Globus pallidus (tissue), 1 donor: ENCODE results near the gene CYP4A11.
A peak's percentile ranks its signal among the peaks of the same experiment; 100 is the strongest.
"Not testable (repeated sequence)": the region's sequence is repeated elsewhere in the genome, so short reads cannot be mapped to it uniquely, and the experiment has no call there.

ENCODE experiments used
- DNase-seq: peaks from one replicate; pipeline ENCODE4 v3.0.0-alpha.2; 2015; ENCODE audit warnings: low spot score

The CYP4A11 gene, protein sequence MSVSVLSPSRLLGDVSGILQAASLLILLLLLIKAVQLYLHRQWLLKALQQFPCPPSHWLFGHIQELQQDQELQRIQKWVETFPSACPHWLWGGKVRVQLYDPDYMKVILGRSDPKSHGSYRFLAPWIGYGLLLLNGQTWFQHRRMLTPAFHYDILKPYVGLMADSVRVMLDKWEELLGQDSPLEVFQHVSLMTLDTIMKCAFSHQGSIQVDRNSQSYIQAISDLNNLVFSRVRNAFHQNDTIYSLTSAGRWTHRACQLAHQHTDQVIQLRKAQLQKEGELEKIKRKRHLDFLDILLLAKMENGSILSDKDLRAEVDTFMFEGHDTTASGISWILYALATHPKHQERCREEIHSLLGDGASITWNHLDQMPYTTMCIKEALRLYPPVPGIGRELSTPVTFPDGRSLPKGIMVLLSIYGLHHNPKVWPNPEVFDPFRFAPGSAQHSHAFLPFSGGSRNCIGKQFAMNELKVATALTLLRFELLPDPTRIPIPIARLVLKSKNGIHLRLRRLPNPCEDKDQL

DNA sequence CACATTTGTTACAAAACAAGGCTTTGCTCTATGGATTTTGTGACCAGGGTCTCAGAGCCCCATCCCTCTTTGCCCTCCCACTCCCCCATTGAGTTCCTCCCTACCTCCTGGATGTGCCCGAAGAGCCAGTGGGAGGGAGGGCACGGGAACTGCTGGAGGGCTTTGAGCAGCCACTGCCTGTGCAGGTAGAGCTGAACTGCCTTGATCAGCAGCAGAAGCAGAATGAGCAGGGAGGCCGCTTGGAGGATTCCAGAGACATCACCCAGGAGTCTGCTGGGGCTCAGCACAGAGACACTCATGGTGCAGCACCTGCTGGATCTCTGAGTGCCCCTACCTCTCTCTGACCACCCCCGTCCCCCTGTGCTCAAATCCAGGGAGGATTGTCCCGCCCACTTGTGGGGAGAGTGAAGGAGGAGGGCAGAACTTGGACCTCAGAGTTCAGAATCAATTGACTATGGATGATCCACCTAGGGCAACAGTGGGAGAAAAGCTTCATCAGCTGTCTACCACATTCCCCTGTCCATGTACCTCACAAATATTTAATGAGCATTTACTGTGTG is at the start of gene CYP4A11:
CYP4A11 (minus strand) TSS at position 342 of the 560 bp plus-strand sequence; CDS start at position 299, 43 bp downstream.
- no peak for DNase-seq

DNA sequence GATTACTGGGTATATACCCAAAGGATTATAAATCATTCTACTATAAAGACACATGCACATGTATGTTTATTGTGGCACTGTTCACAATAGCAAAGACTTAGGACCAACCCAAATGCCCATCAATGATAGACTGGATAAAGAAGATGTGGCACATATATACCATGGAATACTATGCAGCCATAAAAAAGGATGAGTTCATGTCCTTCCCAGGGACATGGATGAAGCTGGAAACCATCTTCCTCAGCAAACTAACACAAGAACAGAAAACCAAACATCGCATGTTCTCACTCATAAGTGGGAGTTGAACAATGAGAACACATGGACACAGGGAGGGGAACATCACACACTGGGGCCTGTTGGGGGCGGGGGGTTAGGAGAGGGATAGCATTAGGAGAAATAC is 49.3 kb upstream of the CYP4A11 start:
- DNase-seq = not testable (repeated sequence)

DNA sequence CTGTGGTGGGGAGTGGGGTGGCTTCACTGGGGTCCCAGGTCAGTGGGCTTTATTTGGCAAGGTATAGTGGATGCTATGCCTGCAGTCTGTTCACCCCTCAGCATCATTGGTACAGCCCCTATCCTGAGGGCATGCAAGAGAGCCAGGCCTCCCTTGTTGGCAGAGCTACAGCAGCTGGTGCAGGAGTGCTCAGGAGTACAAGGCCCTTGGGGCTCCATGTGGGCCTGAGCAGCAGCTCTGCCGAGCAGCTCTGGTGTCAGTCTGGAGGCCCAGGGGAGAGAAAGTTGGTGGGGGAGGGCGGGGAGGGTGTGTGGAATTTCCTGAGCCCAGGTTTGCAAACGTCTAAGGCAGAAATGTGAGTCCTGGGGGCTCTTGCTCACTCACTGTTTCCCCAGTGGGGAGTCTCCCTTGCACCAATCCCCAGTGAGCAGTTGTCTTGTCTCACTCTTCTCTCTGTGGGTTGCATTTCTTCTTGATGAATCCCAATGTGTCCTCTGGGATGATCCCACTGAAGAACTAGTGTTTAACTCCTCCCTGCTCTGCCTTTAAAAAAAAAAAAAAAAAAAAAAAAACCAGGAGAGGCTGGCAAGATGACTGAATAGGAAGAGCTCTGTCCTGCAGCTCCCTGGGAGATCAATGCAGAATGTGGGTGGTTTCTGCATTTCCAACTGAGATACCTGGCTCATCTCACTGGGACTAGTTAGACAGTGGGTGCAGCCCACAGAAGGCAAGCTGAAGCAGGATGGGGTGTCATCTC is 42.7 kb upstream of the CYP4A11 start:
- DNase-seq = no peak

DNA sequence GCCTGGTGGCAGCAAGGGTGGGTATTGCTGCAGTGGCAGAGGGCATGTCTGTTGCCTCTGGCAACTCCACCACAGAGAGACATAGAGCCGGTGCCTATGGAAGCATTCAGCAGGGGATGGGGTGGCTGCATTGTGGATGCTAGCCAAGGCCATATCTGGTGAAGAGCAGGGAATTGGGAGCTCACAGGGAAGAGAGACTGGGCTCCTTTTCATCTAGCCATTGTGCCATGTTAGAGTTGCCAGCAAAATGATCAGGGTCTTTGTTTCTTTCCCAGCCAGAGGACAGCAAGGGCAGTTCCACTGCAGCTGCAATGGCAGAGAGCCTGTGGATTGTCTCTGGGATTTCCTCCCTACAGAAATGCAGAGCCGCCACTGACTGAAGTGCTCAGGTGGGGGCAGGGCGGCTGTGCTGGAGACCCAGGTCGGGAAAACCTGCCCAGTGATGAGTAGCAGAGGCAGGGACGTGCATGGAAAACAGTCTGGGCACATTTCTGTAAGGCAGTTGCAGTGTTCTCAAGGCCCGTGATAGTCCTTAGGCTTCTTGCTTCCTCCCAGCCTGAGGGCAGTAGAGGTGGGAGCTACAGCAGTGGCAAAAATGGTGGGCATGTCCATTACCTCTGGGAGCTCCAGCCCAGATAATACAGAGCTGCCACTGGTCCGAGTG is 42.0 kb upstream of the CYP4A11 start:
- peak; percentile 1 for DNase-seq

DNA sequence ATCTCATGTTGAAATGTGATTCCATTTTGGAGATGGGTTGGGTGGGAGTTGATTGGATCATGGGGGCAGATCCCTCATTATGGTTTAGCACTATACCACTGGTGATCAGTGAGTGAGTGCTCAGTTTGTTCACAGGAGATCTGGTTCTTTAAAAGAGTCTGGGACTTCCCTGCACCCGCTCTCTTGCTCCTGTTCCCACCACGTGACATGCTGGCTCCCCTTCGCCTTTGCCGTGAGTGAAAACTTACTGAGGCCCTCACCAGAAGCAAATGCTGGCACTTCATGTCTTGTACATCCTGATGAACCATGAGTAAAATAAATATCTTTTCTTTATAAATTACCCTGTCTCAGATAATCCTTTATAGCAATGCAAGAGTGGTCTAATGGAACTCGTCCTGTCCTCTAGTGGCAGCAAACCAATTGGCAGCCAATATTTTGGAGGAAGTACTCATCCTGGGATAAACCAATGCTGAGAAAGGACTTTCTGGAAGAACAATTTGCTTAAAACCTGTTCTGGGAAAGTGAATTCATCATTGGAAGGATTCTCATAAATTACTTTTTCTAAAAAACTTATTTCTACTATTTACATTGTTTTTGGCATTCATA is 27.8 kb upstream of the CYP4A11 start:
- DNase-seq = no peak

DNA sequence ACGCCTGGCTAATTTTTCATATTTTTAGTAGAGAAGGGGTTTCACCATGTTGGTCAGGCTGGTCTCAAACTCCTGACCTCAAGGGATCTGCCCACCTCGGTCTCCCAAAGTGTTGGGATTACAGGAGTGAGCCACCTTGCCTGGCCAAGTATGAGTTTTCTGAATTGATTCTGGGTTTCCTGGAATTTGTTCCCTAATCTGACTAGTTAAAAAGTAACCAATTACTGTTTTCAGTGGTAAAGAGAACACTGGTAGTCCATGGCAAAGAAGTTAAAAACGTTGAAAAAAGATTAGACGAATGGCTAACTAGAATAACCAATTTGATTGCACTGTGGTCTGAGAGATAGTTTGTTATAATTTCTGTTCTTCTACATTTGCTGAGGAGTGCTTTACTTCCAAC is 21.0 kb upstream of the CYP4A11 start:
- not testable (repeated sequence) for DNase-seq

DNA sequence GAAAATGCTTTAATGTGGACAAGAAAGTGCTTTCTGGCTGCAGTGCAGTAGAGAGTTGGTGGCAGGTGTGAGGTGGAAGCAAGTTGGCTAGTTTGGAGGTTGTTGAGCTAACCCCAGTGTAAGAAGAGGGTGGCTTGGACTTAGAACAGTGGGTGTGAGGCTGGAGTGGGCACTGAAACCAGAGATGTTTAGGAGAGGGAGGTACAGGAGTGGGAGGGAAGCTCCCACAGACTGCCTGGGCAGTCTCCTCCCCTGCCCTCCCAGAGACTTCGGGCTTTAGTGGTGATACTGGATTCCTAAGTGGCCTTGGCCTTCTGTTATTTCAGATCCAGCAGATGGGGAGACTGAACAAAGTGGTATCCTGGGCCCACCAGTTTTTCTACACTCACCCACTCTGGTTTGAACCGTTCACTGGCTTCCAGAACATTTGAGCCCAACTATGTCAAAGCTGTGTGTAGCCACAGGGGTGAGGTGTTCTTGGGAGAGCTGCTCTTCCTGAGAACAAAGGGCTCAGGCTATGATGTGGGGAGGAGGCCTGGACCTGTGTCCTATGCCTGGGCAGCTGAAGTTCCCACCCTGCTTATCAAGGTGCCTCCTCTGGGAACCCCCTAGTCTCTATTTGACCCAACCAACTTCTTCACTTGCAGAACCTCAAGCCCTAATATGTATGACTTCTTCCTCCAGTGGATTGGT is 19.9 kb upstream of the CYP4A11 start:
- DNase-seq = no peak

DNA sequence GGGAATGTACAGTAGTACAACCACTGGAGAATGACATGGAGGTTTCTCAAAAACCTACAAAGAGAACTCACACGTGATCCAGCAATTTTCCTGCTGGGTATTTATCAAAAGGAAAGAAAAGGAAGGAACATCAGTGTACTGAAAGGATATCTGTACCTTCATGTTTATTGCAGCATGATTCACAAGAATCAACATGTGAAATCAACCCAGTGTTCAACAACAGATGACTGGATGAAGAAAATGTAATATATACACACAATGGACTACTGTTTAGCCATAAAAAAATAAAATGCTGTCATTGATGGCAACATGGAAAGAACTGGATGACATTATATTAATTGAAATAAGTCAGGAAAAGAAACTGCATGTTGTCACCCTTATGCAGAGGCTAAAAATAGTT is 19.0 kb upstream of the CYP4A11 start:
- DNase-seq = no peak

DNA sequence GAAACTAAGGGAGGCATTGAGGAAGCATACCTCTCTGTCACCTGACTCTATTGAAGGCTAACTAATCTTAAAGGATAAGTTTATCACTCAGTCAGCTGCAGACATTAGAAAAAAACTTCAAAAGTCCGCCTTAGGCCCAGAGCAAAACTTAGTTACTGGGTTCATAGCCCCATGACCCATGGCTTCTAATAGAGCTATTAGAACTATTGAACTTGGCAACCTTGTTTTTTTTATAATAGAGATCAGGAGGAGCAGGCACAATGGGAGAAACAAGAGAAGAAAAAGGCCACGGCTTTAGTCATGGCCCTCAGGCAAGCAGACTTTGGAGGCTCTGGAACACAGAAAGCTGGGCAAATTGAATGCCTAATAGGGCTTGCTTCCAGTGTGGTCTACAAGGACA is 13.8 kb upstream of the CYP4A11 start:
- not testable (repeated sequence) for DNase-seq

DNA sequence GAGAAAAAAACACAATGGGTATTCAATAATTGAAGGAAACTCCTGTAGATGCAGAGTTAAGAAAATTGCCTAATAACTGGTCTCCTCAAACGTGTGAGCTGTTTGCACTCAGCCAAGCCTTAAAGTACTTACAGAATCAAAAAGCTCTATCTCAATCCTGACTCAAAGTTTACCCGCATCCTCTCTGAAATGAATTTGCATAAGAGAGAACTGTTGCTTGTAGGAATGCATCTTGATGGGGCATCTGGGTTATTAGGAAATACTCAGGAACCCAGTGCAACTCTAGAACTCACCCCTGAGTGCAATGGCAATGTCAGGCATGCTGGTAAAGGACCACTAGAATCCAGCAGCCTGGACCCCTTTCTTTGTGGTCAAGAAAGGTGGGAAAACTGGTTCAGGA is 12.6 kb upstream of the CYP4A11 start:
- DNase-seq = not testable (repeated sequence)

DNA sequence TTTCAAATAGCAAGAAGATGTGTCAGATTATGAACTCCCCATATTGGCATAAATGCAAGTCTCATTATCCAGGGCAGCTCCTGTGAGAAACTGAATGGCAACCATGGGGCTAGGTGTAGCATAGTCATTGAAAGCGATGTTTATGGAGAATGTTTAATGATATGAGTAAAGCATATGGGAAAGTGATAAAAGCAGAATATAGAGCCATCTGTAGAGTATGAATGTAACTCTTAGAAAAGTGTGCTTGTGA is 8.1 kb upstream of the CYP4A11 start:
- not testable (repeated sequence) for DNase-seq

DNA sequence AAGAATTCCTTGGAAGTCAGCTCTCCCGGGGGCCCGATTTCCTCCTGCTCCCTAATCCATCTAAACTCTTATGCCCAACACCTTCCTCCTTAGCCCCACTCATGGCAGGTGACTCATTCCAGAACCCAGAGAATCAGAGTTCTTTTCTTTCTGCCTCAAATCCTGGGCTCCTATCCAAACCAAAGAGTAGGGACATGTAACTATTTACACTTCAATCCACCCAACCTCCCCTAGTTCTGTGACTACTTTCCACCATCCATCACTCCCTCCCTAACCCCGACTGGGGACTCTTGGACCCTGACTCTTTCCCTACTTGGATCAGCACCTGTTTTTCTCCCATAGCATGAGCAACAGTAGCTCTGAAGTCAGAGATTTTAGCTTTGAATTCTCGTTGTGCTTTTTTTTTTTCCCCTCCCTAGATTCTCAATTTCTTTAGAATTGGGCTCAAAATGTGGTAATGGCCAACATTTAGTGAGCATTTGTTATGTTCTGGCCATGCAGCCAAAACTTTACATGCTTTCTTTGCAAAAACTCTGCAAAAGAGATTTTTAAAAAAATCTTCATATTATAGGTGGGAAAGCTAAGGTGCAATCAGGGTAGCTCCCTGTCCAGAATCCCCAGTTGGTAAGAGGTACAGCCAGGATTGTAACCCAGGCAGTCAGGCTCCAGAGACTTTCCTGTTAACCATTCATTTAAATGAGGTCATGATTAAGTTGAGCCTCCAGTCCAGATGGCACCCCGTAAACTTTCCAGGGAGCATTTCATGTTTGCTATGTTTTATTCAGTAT is 7.5 kb upstream of the CYP4A11 start:
- no peak for DNase-seq

DNA sequence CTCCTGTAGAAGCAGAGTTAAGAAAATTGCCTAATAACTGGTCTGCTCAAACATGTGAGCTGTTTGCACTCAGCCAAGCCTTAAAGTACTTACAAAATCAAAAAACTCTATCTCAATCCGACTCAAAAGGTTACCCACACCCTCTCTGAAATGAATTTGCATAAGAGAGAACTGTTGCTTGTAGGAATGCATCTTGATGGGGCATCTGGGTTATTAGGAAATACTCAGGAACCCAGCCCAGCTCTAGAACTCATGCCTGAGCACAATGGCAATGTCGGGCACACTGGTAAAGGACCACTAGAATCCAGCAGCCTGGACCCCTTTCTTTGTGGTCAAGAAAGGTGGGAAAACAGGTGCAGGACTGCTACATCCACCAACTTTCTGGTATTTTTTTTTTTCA is 6.4 kb upstream of the CYP4A11 start:
- DNase-seq = not testable (repeated sequence)

DNA sequence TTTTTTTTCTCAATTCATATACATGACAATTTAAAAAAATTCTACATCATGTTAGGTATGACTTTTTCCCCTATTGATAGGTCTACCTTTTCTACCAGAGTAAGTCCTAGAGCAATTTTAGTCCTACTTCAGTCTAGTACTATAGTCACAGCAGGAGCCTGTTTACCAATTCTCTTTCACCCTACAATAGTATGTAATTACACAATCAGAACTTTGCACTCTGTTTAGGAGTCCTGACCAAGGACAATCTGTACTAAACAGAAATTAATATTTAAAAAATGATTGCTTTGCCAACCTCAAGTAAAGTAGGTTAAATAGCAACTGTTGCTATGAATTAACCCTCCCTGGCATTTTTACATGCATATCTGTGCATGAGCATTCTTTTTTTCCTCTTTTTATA is 810 bp upstream of the CYP4A11 start:
- DNase-seq = no peak

DNA sequence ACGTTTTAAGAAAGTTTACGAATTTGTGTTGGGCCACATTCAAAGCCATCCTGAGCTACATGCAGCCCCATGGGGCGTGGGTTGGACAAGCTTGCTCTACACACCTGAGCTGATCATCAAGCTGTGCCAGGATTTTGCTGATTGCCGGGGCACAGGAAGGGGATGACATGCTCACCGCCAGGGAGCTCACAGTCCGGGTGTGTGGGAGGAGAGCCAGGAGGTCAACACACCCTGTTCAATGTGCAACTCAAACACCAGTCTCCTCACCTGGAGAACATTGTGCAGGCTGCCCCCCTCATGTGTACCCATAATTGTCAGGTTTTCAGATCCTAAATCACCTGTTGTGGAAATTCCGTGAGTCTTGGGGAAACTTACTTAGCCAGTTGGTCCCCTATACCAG is 969 bp downstream of the CYP4A11 start:
- DNase-seq = no peak

DNA sequence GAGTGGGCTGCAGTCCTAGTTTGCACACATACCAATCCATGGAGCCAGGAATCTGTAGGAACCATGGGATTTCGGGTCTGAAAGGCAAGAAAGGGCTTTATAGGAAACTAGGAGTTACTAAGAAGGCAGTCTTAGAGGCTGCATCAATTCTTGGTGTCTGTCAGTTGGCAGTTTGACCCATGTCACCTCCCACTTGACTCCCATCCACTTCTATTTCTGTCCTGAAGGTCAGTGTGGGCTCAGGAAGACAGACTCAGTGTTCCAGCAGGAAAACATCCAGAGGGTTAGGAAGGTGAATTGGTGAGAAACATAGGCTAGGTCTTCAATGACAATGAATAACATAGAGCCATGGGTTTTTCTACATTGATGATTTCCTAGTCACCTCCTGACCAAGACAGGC is 4.0 kb downstream of the CYP4A11 start:
- no peak for DNase-seq

DNA sequence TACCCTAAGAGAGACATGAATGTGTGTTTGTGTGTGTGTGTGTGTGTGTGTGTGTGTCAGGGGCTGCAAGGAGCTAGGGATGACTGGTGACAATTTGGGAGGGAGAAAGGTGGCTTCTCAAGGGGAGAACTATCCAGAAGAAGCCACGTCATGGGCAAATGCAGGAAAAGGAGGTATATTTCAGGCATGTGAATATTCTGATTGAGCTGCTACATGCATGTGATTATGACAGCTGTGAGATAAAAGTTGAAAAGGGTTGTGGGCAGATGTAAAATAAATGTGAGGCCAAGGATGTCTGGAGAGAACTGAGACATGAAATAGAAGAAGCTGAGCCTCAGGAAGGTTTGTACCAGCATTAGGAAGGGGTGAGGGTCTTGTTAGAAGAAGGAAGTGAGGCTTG is 4.5 kb downstream of the CYP4A11 start:
- no peak for DNase-seq

DNA sequence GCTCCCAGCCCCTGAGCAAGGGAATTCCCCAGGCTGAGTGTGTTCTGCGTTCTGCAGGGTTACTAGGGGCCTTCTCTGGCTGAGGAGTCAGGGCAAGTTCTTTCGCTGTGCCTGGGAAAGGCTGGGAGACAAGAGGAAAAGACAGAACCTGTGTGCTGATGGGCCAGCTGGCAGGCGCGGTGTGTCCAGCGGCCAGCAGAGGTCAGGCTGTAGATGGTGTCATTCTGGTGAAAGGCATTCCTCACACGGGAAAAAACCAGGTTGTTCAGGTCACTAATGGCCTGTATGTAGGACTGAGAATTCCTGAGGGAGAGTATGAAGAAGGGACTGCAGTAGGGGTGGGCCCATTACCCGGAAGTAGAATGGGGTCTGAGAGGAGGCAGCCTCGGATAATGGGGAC is 6.4 kb downstream of the CYP4A11 start:
- DNase-seq = not testable (repeated sequence)

DNA sequence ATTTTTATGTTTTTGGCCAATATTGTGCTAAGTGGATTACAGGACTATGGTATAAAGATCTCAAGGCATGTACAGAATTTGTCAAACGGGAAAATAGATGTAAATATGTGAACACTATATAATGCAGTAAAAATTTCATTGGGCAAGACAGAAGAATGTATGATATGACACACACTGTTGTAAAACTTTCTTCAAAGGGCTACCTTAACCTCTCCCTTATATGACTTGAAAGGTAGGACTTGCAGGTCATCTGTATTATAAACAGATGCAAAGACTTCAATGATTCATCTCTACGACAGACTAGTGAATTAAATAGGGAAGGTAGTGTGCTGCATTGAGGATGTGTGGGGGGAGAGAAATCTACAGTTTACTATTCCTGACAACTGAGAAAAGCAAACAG is 9.3 kb downstream of the CYP4A11 start:
- not testable (repeated sequence) for DNase-seq

DNA sequence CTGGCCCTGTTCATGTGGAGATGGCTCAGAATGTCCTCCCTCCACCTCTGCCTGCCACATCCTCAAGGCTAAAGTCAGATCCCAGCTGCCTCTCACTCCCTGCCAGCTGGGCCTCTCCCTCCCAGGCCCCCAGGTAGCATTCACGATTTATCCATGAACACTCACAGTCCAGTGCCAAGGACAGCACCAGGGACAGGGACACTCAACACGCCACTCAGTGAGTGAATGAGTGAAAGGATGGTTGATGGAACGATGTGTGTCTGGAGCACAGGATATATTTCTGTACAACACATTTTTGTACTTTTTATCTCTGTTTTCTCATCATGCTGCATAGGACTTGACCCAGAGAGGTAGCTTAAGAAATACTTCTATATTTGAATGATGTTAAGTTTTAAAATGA is 10.1 kb downstream of the CYP4A11 start:
- no peak for DNase-seq
